Measurements from ENCODE around the gene FARP2. TPM values are rescaled to one million over a fixed set of nuclear protein-coding genes. Genes with fewer than 3 reads are reported as not detected.

Gene FARP2
- total and polyA plus RNA-seq, 2 of the 4 experiments (the other 2 are of a cell fraction), result 17.1 to 30.8 TPM

- H4K5ac ChIP-seq (ENCODE audit: low read depth, low read length), result no peak overlapping the region
- no peak overlapping the region for H3K14ac ChIP-seq (replicated peaks; ENCODE audit: low read depth, low read length)
- no peak overlapping the region for H2AFZ ChIP-seq (replicated peaks; ENCODE audit: low read length, poor library complexity)
- H2AK5ac ChIP-seq (ENCODE audit: low read depth, low read length), result no peak overlapping the region
- no peak for ATAC-seq (ENCODE audit: low read depth)
- WGBS, 2 experiments (ENCODE audit: extremely low coverage in 2 of 2, insufficient read length in 1 of 2), result 50% methylated on average over 1 of the region's 3 CpGs; no CpG with 5 or more reads in 1 of the 2 experiments
- no peak overlapping the region for H2AK9ac ChIP-seq (replicated peaks; ENCODE audit: low read depth, low read length, poor library complexity)
- H2BK15ac ChIP-seq (ENCODE audit: low read depth, low read length), result no peak overlapping the region
- POLR2A ChIA-PET (ENCODE audit: unreplicated experiment), result interaction anchor here (0.6 kb wide), 1 partner anchor 35 kb away, joined by 4 read pairs; no protein-coding TSS in a partner anchor
- H2BK20ac ChIP-seq (ENCODE audit: low read depth, low read length), result no peak overlapping the region
- no peaks in the 10 kb centered on the region for H3K4me1 ChIP-seq (ENCODE audit: control insufficient read depth, insufficient read depth, low read length)
- no peak overlapping the region for H2BK5ac ChIP-seq (ENCODE audit: low read depth, low read length, poor library complexity, severe bottlenecking)
- H3K79me1 ChIP-seq (ENCODE audit: low read depth in 1 of 2, low read length in 2 of 2), result no peaks in the 10 kb centered on the region
- CTCF ChIA-PET, result no interaction called here
- TF ChIP-seq MAFK (IDR thresholded peaks at IDR 0.05; ENCODE audit: low read depth, low read length) (no peak), RAD21 (IDR thresholded peaks at IDR 0.05; ENCODE audit: low read length) (no peak), CTCF (conservative IDR thresholded peaks at IDR 0.05; ENCODE audit: low read depth, low read length) (no peak), MAZ (IDR thresholded peaks at IDR 0.05; ENCODE audit: borderline replicate concordance, low read depth, low read length) (no peak), ELK1 (IDR thresholded peaks at IDR 0.05; ENCODE audit: borderline replicate concordance, low read depth, low read length) (no peak), FOS (IDR thresholded peaks at IDR 0.05; ENCODE audit: low read depth, low read length) (no peak), RCOR1 (IDR thresholded peaks at IDR 0.05; ENCODE audit: insufficient replicate concordance, low read length) (no peak), RFX5 (IDR thresholded peaks at IDR 0.05; ENCODE audit: low read depth, low read length) (no peak)
- H3K4ac ChIP-seq (ENCODE audit: low read depth, low read length), result no peak overlapping the region
- H3K4me2 ChIP-seq (ENCODE audit: low read depth, low read length), result no peak overlapping the region
- H3K4me3 ChIP-seq (ENCODE audit: insufficient read depth, low read depth, low read length), result no peak overlapping the region
- DNase-seq, result no peak
- H3K27me3 ChIP-seq (ENCODE audit: control insufficient read depth, insufficient read depth, low read length), result no peaks in the 10 kb centered on the region
- no peaks in the 10 kb centered on the region for H4K20me1 ChIP-seq (ENCODE audit: insufficient read depth, low read length)
- no TSS peak for BruUV-seq (replicated peaks)
- no peaks in the 10 kb centered on the region; the same call in 1 of the 2 replicates for H3K36me3 ChIP-seq (ENCODE audit: control insufficient read depth, insufficient read depth, low read length)
- no peak overlapping the region for H4K8ac ChIP-seq (ENCODE audit: low read depth in 2 of 2, low read length in 2 of 2)
- no peak overlapping the region for H3K18ac ChIP-seq (ENCODE audit: low read depth, low read length)
- no peaks in the 10 kb centered on the region for H3K9me3 ChIP-seq (ENCODE audit: control insufficient read depth, insufficient read depth, low read length)
- H3K27ac ChIP-seq (ENCODE audit: insufficient read depth, low read length), result no peak overlapping the region
- intact Hi-C loops (cut with micrococcal nuclease) (no loop called here), in situ Hi-C loops (cut with MboI; ENCODE audit: low sequenced_read_pairs) (no loop called here), dilution Hi-C loops (cut with HindIII; ENCODE audit: low sequenced_read_pairs, unreplicated experiment) (no loop called here)
- no peak overlapping the region for H2BK120ac ChIP-seq (ENCODE audit: low read depth, low read length)
- no peak overlapping the region for H3K23ac ChIP-seq (ENCODE audit: low read depth, low read length)
- H3K9ac ChIP-seq (ENCODE audit: low read depth, low read length), result no peak overlapping the region
- H4K91ac ChIP-seq (ENCODE audit: insufficient read depth, low read depth, low read length), result no peak overlapping the region
- H3K56ac ChIP-seq (ENCODE audit: extremely low read depth, insufficient read depth, low read length), result no peak overlapping the region
- H3K9me1 ChIP-seq (ENCODE audit: insufficient read depth, low read length), result no peaks in the 10 kb centered on the region; the same call in 1 of the 2 replicates
These were observed 104.5 kb downstream of the FARP2 start for GRCh38 chr2:241460631-241461030.

Measured in IMR-90 (cell line).